IMR-90 (cell line): ENCODE data around the gene CRY2. TPM values are rescaled to one million over a fixed set of nuclear protein-coding genes. Genes with fewer than 3 reads are reported as not detected.

Source experiments
- ATAC-seq: fragments of 200-7000 bp; cut with Tn5 transposase; 2 replicates; pipeline ENCODE4 v1.9.1; 2020; ENCODE audit warnings: low read depth, mild to moderate bottlenecking, moderate library complexity
- BruUV-seq: library from RNA; stranded (reverse); fragments of 400-500 nt; replicated peaks from 2 replicates; lab custom pipeline; 2021; lab: Mats Ljungman, UMichigan
- CTCF ChIA-PET: fragments of 300-600 bp; formaldehyde crosslinking; extraction: SDS; loops from one replicate; lab custom pipeline; 2021; ENCODE audit warnings: antibody characterized with exemption; lab: Yijun Ruan, JAX
- POLR2A ChIA-PET: fragments of 300-600 bp; sonication (Branson Sonifier 250); formaldehyde crosslinking; loops from one replicate; lab custom pipeline; 2022; ENCODE audit warnings: antibody characterized with exemption; ENCODE audit not compliant: unreplicated experiment; lab: Charles Lee
- DNase-seq: peaks from one replicate; pipeline ENCODE4 v3.0.0; 2013
- H2AFZ ChIP-seq: replicated peaks from 2 replicates; pipeline ENCODE3; 2013; ENCODE audit warnings: low read length, mild to moderate bottlenecking; ENCODE audit not compliant: poor library complexity
- H2AK5ac ChIP-seq: 2 replicates; pipeline ENCODE4 v1.6.1; 2013; ENCODE audit warnings: low read depth, low read length, inconsistent platforms
- H2AK9ac ChIP-seq: replicated peaks from 2 replicates; pipeline ENCODE3; 2013; ENCODE audit warnings: mild to moderate bottlenecking, low read depth, low read length, moderate library complexity; ENCODE audit not compliant: poor library complexity
- H2BK120ac ChIP-seq: 2 replicates; pipeline ENCODE4 v1.6.1; 2013; ENCODE audit warnings: low read depth, low read length, inconsistent platforms
- H2BK15ac ChIP-seq: 3 replicates; pipeline ENCODE4 v1.6.1; 2013; ENCODE audit warnings: low read depth, low read length, inconsistent platforms
- H2BK20ac ChIP-seq: 2 replicates; pipeline ENCODE4 v1.6.1; 2013; ENCODE audit warnings: low read depth, mild to moderate bottlenecking, inconsistent platforms, low read length, moderate library complexity
- H2BK5ac ChIP-seq: 2 replicates; pipeline ENCODE4 v1.6.1; 2013; ENCODE audit warnings: mild to moderate bottlenecking, low read depth, low read length, inconsistent platforms; ENCODE audit not compliant: poor library complexity, severe bottlenecking
- H3K14ac ChIP-seq: replicated peaks from 2 replicates; pipeline ENCODE4 v1.6.1; 2013; ENCODE audit warnings: low read depth, low read length, inconsistent platforms
- H3K18ac ChIP-seq: 2 replicates; pipeline ENCODE4 v1.6.1; 2013; ENCODE audit warnings: low read depth, low read length, control low read depth
- H3K23ac ChIP-seq: 2 replicates; pipeline ENCODE4 v1.6.1; 2013; ENCODE audit warnings: low read depth, low read length, inconsistent platforms
- H3K27ac ChIP-seq: 2 replicates; pipeline ENCODE4 v1.5.1; 2013; ENCODE audit warnings: mild to moderate bottlenecking, control low read depth, low read length; ENCODE audit not compliant: insufficient read depth
- H3K27me3 ChIP-seq: 2 replicates; pipeline ENCODE4 v1.6.1; 2013; ENCODE audit warnings: low read length; ENCODE audit not compliant: control insufficient read depth, insufficient read depth
- H3K36me3 ChIP-seq: 2 replicates; pipeline ENCODE4 v1.6.1; 2013; ENCODE audit warnings: low read length, mixed read lengths; ENCODE audit not compliant: control insufficient read depth, insufficient read depth
- H3K4ac ChIP-seq: 2 replicates; pipeline ENCODE4 v1.6.1; 2013; ENCODE audit warnings: low read depth, low read length, inconsistent platforms
- H3K4me1 ChIP-seq: 2 replicates; pipeline ENCODE4 v1.6.1; 2013; ENCODE audit warnings: low read length, mixed read lengths; ENCODE audit not compliant: control insufficient read depth, insufficient read depth
- H3K4me2 ChIP-seq: 2 replicates; pipeline ENCODE4 v1.6.1; 2013; ENCODE audit warnings: low read depth, mild to moderate bottlenecking, control low read depth, low read length, moderate library complexity
- H3K4me3 ChIP-seq: 2 replicates; pipeline ENCODE4 v1.5.1; 2013; ENCODE audit warnings: low read depth, mild to moderate bottlenecking, control low read depth, low read length, moderate library complexity; ENCODE audit not compliant: insufficient read depth
- H3K56ac ChIP-seq: 2 replicates; pipeline ENCODE4 v1.6.1; 2013; ENCODE audit warnings: low read length, inconsistent platforms; ENCODE audit not compliant: insufficient read depth; ENCODE audit errors: extremely low read depth
- H3K79me1 ChIP-seq, 2 experiments: 2 replicates each; pipeline ENCODE4 v1.6.1; 2013; ENCODE audit warnings: low read length in 2 of 2, inconsistent platforms in 1 of 2, low read depth in 1 of 2
- H3K9ac ChIP-seq: 2 replicates; pipeline ENCODE4 v1.6.1; 2013; ENCODE audit warnings: low read depth, low read length, control low read depth
- H3K9me1 ChIP-seq: 2 replicates; pipeline ENCODE4 v1.6.1; 2013; ENCODE audit warnings: low read length, inconsistent platforms; ENCODE audit not compliant: insufficient read depth
- H3K9me3 ChIP-seq: 2 replicates; pipeline ENCODE4 v1.6.1; 2013; ENCODE audit warnings: low read length; ENCODE audit not compliant: control insufficient read depth, insufficient read depth
- H4K20me1 ChIP-seq: 2 replicates; pipeline ENCODE4 v1.6.1; 2013; ENCODE audit warnings: low read length, inconsistent platforms; ENCODE audit not compliant: insufficient read depth
- H4K5ac ChIP-seq: 2 replicates; pipeline ENCODE4 v1.6.1; 2013; ENCODE audit warnings: mild to moderate bottlenecking, low read depth, low read length, control low read depth
- H4K8ac ChIP-seq, 2 experiments: 2 replicates each; pipeline ENCODE4 v1.6.1; 2013; ENCODE audit warnings: low read depth in 2 of 2, low read length in 2 of 2, control low read depth in 1 of 2, inconsistent platforms in 1 of 2
- H4K91ac ChIP-seq: 2 replicates; pipeline ENCODE4 v1.6.1; 2013; ENCODE audit warnings: low read depth, low read length, inconsistent platforms; ENCODE audit not compliant: insufficient read depth
- CHD1 ChIP-seq: IDR thresholded peaks from 2 replicates; pipeline ENCODE4 v1.6.1; 2012; ENCODE audit warnings: low read depth, low read length, improper control_type of control experiment
- FOS ChIP-seq: fragments of 150-350 bp; IDR thresholded peaks from 2 replicates; pipeline ENCODE4 v1.6.1; 2016; ENCODE audit warnings: low read depth, low read length
- MAFK ChIP-seq: IDR thresholded peaks from 2 replicates; pipeline ENCODE4 v1.6.1; 2012; ENCODE audit warnings: low read depth, low read length, improper control_type of control experiment
- MAZ ChIP-seq: IDR thresholded peaks from 2 replicates; pipeline ENCODE4 v1.6.1; 2012; ENCODE audit warnings: low read depth, mild to moderate bottlenecking, low read length, improper control_type of control experiment, moderate library complexity, borderline replicate concordance
- MXI1 ChIP-seq: IDR thresholded peaks from 2 replicates; pipeline ENCODE4 v1.6.1; 2012; ENCODE audit warnings: low read depth, mild to moderate bottlenecking, low read length, moderate library complexity, borderline replicate concordance
- POLR2A ChIP-seq: IDR thresholded peaks from 2 replicates; pipeline ENCODE4 v1.6.1; 2012; ENCODE audit warnings: mild to moderate bottlenecking, low read depth, low read length
- RAD21 ChIP-seq: IDR thresholded peaks from 2 replicates; pipeline ENCODE4 v1.6.1; 2012; ENCODE audit warnings: low read length, improper control_type of control experiment
- RCOR1 ChIP-seq: IDR thresholded peaks from 2 replicates; pipeline ENCODE4 v1.6.1; 2012; ENCODE audit warnings: mild to moderate bottlenecking, low read length, improper control_type of control experiment; ENCODE audit not compliant: insufficient replicate concordance
- RFX5 ChIP-seq: IDR thresholded peaks from 2 replicates; pipeline ENCODE4 v1.8.0; 2012; ENCODE audit warnings: low read depth, mild to moderate bottlenecking, low read length, moderate library complexity
- SMC3 ChIP-seq: fragments of 150-350 bp; IDR thresholded peaks from 2 replicates; pipeline ENCODE4 v1.6.1; 2016; ENCODE audit warnings: low read depth, mild to moderate bottlenecking, antibody characterized with exemption, low read length, moderate library complexity
- WGBS, 2 experiments: methylation state at CpG; one replicate each; pipeline versions ENCODE4 v1.1.5 to v1.1.7; 2013; ENCODE audit warnings: missing lambda C conversion rate in 2 of 2; ENCODE audit not compliant: insufficient read length in 1 of 2; ENCODE audit errors: extremely low coverage in 2 of 2; 5-methylcytosine and 5-hydroxymethylcytosine counted together
- dilution Hi-C: fragments of 300-500 bp; cut with HindIII; formaldehyde crosslinking; loops from one replicate; pipeline ENCODE4 v1.14.3; 2018; ENCODE audit warnings: low sequenced_read_pairs; ENCODE audit not compliant: unreplicated experiment
- in situ Hi-C: fragments of 300-500 bp; cut with MboI; formaldehyde crosslinking; loops from 3 replicates; pipeline ENCODE4 v1.14.3; 2019; ENCODE audit warnings: low sequenced_read_pairs, inconsistent platforms, mixed read lengths
- intact Hi-C: fragments of 100-400 bp; cut with micrococcal nuclease; formaldehyde crosslinking; loops from 2 replicates; pipeline ENCODE4 v1.10.0; 2022
- polyA plus RNA-seq, 3 experiments: library from polyadenylated mRNA; depleted of rRNA; stranded (reverse); fragments of >200 nt; gene quantifications; 2 replicates each; pipeline ENCODE4 v1.2.3, GENCODE V29; 2012; ENCODE audit warnings: low replicate concordance in 1 of 3
- total RNA-seq: library from RNA; depleted of rRNA; stranded (reverse); fragments of >200 nt; gene quantifications from 2 replicates; pipeline ENCODE4 v1.2.3, GENCODE V29; 2012
- TF ChIP-seq, protein P1 (sequence below): conservative IDR thresholded peaks from 2 replicates; pipeline ENCODE4 v1.5.1; 2012; ENCODE audit warnings: mild to moderate bottlenecking, low read depth, low read length, improper control_type of control experiment
- TF ChIP-seq, protein P2 (sequence below): fragments of 150-350 bp; IDR thresholded peaks from 2 replicates; pipeline ENCODE4 v1.6.1; 2016; ENCODE audit warnings: low read depth, mild to moderate bottlenecking, low read length, moderate library complexity, borderline replicate concordance

The CRY2 gene
- total and polyA plus RNA-seq, 2 of the 4 experiments (the other 2 are of a cell fraction): 12.2 to 13.1 TPM

DNA sequence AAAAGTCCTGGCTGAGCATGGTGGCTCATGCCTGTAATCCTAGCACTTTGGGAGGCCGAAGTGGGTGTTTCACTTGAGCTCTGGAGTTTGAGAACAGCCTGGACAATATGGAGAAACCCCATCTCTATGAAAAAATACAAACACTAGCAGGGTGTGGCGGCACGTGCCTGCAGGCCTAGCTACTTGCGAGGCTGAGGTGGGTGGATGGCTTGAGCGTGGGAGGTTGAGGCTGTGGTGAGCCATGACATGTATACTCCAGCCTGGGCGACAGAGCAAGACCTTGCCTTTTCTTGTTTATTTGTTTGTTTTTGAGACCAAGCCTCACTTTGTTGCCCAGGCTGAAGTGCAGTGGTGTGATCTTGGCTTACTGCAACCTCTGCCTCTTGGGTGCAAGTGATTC is 8.1 kb upstream of the CRY2 start:
- Histone ChIP-seq H2BK120ac (no peak overlapping the region), H2BK5ac (no peak overlapping the region), H3K4me1 (no peaks in the 10 kb centered on the region), H4K91ac (no peak overlapping the region), H3K27ac (no peak overlapping the region), H4K8ac (no peak overlapping the region), H3K4me2 (no peak overlapping the region), H2AK9ac (no peak overlapping the region), H4K20me1 (no peaks in the 10 kb centered on the region), H2BK15ac (no peak overlapping the region), H3K56ac (no peak overlapping the region), H2AFZ (no peak overlapping the region), H3K4me3 (no peak overlapping the region), H3K79me1 (no peaks in the 10 kb centered on the region), H3K9me1 (no peaks in the 10 kb centered on the region), H3K36me3 (no peaks in the 10 kb centered on the region), H3K23ac (no peak overlapping the region), H3K4ac (no peak overlapping the region), H2BK20ac (no peak overlapping the region), H4K5ac (no peak overlapping the region), H2AK5ac (no peak overlapping the region), H3K9me3 (no peaks in the 10 kb centered on the region), H3K18ac (no peak overlapping the region), H3K9ac (no peak overlapping the region), H3K27me3 (peaks cover 6% of the 10 kb centered on the region), H3K14ac (no peak overlapping the region)
- ChIA-PET CTCF (interaction anchor here (0.6 kb wide), 1 partner anchor 62 kb away, joined by 4 read pairs; no protein-coding TSS in a partner anchor), POLR2A (no interaction called here)
- no TSS peak for BruUV-seq
- intact Hi-C loops: no loop called here
- no peak for ATAC-seq
- no peak for DNase-seq
- dilution Hi-C loops: no loop called here
- in situ Hi-C loops: no loop called here
- TF ChIP-seq CHD1: no peak
- TF ChIP-seq RCOR1: no peak
- TF ChIP-seq POLR2A: no peak
- no peak for TF ChIP-seq MAFK
- TF ChIP-seq, protein P1, sequence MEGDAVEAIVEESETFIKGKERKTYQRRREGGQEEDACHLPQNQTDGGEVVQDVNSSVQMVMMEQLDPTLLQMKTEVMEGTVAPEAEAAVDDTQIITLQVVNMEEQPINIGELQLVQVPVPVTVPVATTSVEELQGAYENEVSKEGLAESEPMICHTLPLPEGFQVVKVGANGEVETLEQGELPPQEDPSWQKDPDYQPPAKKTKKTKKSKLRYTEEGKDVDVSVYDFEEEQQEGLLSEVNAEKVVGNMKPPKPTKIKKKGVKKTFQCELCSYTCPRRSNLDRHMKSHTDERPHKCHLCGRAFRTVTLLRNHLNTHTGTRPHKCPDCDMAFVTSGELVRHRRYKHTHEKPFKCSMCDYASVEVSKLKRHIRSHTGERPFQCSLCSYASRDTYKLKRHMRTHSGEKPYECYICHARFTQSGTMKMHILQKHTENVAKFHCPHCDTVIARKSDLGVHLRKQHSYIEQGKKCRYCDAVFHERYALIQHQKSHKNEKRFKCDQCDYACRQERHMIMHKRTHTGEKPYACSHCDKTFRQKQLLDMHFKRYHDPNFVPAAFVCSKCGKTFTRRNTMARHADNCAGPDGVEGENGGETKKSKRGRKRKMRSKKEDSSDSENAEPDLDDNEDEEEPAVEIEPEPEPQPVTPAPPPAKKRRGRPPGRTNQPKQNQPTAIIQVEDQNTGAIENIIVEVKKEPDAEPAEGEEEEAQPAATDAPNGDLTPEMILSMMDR: no peak
- TF ChIP-seq, protein P2, sequence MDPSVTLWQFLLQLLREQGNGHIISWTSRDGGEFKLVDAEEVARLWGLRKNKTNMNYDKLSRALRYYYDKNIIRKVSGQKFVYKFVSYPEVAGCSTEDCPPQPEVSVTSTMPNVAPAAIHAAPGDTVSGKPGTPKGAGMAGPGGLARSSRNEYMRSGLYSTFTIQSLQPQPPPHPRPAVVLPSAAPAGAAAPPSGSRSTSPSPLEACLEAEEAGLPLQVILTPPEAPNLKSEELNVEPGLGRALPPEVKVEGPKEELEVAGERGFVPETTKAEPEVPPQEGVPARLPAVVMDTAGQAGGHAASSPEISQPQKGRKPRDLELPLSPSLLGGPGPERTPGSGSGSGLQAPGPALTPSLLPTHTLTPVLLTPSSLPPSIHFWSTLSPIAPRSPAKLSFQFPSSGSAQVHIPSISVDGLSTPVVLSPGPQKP: no peak
- TF ChIP-seq MAZ: no peak
- no peak for TF ChIP-seq FOS
- TF ChIP-seq SMC3: no peak
- no peak for TF ChIP-seq MXI1
- no peak for TF ChIP-seq RFX5
- TF ChIP-seq RAD21: no peak
- no CpG with 5 or more reads among the region's 6 CpGs for WGBS, 2 experiments
